Esophagus squamous epithelium (tissue), 4 donors: Measurements from ENCODE around the gene SNRPB.

Experiments
- POLR2A ChIP-seq, 4 donors: fragments of 450-650 bp; IDR thresholded peaks; one replicate each; pipeline ENCODE4 v1.6.1; 2017; ENCODE audit warnings: antibody characterized with exemption in 4 of 4, mild to moderate bottlenecking in 4 of 4, moderate library complexity in 3 of 4
- TF ChIP-seq, protein P1 (sequence below), 6 experiments: fragments of 450-650 bp in 4 of 6; fragments of 200-600 bp in 2 of 6; sonication (generic) in 2 of 6; IDR thresholded peaks; one replicate each; pipeline ENCODE4 v1.5.1; 2016 to 2019; ENCODE audit warnings: antibody characterized with exemption in 6 of 6, mild to moderate bottlenecking in 4 of 6, moderate library complexity in 4 of 6

DNA sequence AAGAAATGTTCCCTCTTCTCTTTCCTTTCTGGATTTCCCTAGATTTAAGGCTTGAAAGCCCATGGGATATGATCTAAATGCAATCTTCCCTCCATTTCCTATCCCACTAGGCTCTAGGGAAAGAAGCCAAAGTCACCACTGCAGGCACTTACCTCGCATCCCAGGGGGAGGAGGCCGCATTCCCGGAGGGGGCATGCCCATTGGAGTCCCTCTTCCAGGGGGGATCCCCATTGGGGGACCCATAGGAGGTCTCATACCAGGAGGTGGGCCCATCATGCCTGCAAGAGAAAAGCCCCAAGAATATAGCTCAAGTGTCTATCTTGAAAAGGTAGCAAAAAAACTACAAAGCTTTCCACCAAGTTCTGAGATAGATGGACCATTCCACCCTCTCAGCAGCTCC lies 8.1 kb downstream of the SNRPB start:
- TF ChIP-seq, protein P1, sequence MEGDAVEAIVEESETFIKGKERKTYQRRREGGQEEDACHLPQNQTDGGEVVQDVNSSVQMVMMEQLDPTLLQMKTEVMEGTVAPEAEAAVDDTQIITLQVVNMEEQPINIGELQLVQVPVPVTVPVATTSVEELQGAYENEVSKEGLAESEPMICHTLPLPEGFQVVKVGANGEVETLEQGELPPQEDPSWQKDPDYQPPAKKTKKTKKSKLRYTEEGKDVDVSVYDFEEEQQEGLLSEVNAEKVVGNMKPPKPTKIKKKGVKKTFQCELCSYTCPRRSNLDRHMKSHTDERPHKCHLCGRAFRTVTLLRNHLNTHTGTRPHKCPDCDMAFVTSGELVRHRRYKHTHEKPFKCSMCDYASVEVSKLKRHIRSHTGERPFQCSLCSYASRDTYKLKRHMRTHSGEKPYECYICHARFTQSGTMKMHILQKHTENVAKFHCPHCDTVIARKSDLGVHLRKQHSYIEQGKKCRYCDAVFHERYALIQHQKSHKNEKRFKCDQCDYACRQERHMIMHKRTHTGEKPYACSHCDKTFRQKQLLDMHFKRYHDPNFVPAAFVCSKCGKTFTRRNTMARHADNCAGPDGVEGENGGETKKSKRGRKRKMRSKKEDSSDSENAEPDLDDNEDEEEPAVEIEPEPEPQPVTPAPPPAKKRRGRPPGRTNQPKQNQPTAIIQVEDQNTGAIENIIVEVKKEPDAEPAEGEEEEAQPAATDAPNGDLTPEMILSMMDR (IDR thresholded peaks at IDR 0.05) = no peak
- TF ChIP-seq POLR2A (IDR thresholded peaks at IDR 0.05) = no peak
